OCI-LY3 (cell line): Measurements from ENCODE around the gene EYS.

Experiments
- H2AFZ ChIP-seq: fragments of 200-600, 300-600 bp; shearing (Covaris generic); 2 replicates; pipeline ENCODE4 v1.6.0; 2014; ENCODE audit warnings: antibody characterized with exemption, low read depth, low read length
- H3K27ac ChIP-seq: fragments of 200-600, 300-600 bp; sonication (generic); 2 replicates; pipeline ENCODE4 v1.5.1; 2014; ENCODE audit warnings: mild to moderate bottlenecking, low read length, moderate library complexity, mixed read lengths
- H3K27me3 ChIP-seq: fragments of 200-600, 300-600 bp; sonication (generic); 2 replicates; pipeline ENCODE4 v1.6.1; 2014; ENCODE audit warnings: low read depth, low read length, mixed read lengths
- H3K36me3 ChIP-seq: fragments of 200-600, 300-600 bp; sonication (generic); replicated peaks from 2 replicates; pipeline ENCODE3; 2014; ENCODE audit warnings: low read depth, low read length, mixed read lengths
- H3K4me1 ChIP-seq: fragments of 300-600, 200-600 bp; sonication (generic); 2 replicates; pipeline ENCODE4 v1.6.1; 2014; ENCODE audit warnings: low read length, mixed read lengths
- H3K4me2 ChIP-seq: fragments of 200-600, 300-600 bp; sonication (generic); 2 replicates; pipeline ENCODE4 v1.6.1; 2014; ENCODE audit warnings: low read length, mixed read lengths
- H3K4me3 ChIP-seq: fragments of 300-600, 200-600 bp; sonication (generic); 2 replicates; pipeline ENCODE4 v1.5.1; 2014; ENCODE audit warnings: antibody characterized with exemption, mild to moderate bottlenecking, low read length, moderate library complexity
- H3K79me2 ChIP-seq: fragments of 300-600, 200-600 bp; shearing (Covaris generic); 2 replicates; pipeline ENCODE4 v1.6.1; 2014; ENCODE audit warnings: mild to moderate bottlenecking, low read length, mixed read lengths
- H3K9ac ChIP-seq: fragments of 300-600, 200-600 bp; shearing (Covaris generic); 2 replicates; pipeline ENCODE4 v1.6.0; 2014; ENCODE audit warnings: mild to moderate bottlenecking, low read length, moderate library complexity
- H3K9me3 ChIP-seq: fragments of 200-600, 300-600 bp; shearing (Covaris generic); 2 replicates; pipeline ENCODE4 v1.6.1; 2014; ENCODE audit warnings: low read length, mixed read lengths; ENCODE audit not compliant: insufficient read depth
- H4K20me1 ChIP-seq: fragments of 200-600, 300-600 bp; sonication (generic); 2 replicates; pipeline ENCODE4 v1.6.1; 2016; ENCODE audit warnings: low read length, mixed read lengths; ENCODE audit not compliant: insufficient read depth
- CTCF ChIP-seq: fragments of 200-600, 300-600 bp; sonication (generic); IDR thresholded peaks from 2 replicates; pipeline ENCODE4 v1.5.1; 2014; ENCODE audit warnings: antibody characterized with exemption, low read length, low read depth
- EZH2phosphoT487 ChIP-seq: fragments of 200-600 bp; shearing (Covaris generic); IDR thresholded peaks from 2 replicates; pipeline ENCODE4 v1.6.1; 2018; ENCODE audit warnings: antibody characterized with exemption, mixed run types, low read depth

EYS gene

DNA sequence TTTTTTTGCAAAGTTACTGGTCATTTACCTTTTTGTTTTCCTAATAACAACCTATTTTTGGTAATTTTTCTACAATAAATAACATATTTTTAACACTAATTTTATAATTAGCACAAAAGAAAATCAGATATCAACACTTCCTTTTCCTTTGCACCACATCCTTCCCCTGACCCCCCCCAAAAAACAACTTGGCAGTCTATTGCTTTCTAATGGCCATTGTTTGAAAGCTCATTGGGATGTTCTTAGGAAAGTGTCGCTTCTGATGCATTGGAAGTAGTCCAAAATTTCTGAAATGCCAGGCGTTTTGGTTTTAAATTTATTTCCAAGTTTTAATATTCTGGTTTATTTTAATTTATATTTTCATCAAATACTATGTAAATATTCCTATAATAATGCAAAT, 407.8 kb downstream of the EYS start:
- H4K20me1 ChIP-seq: no peaks in the 10 kb centered on the region
- H3K4me2 ChIP-seq: no peak overlapping the region
- H3K27ac ChIP-seq: no peak overlapping the region
- H2AFZ ChIP-seq: no peak overlapping the region
- H3K9me3 ChIP-seq: no peaks in the 10 kb centered on the region
- no peaks in the 10 kb centered on the region for H3K27me3 ChIP-seq
- H3K4me1 ChIP-seq: no peaks in the 10 kb centered on the region
- TF ChIP-seq EZH2phosphoT487 (no peak), CTCF (no peak)
- H3K4me3 ChIP-seq: no peak overlapping the region
- H3K79me2 ChIP-seq: no peaks in the 10 kb centered on the region
- H3K36me3 ChIP-seq: no peaks in the 10 kb centered on the region
- no peak overlapping the region for H3K9ac ChIP-seq

DNA sequence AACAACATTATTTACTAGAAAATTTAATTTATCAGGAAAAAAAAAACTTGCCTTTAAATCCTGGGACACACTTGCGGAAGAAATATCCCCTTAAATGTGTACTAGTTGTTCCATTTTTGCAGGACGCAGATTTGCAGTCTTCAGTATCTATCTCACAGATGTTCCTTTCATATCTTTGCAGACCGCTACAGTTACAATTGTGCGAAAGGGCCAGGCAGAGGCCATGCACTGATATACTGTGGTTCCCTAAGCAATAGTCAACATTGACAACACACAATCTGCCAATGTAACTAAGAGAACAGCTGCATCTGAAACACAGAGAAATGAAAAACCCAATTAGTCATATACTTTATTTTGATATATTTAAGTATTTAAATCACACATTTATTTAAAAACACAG, 411.2 kb downstream of the EYS start:
- no peaks in the 10 kb centered on the region for H3K9me3 ChIP-seq
- no peak overlapping the region for H3K4me3 ChIP-seq
- no peaks in the 10 kb centered on the region for H3K36me3 ChIP-seq
- H3K27ac ChIP-seq: no peak overlapping the region
- no peak overlapping the region for H2AFZ ChIP-seq
- H3K79me2 ChIP-seq: no peaks in the 10 kb centered on the region
- TF ChIP-seq EZH2phosphoT487 (no peak), CTCF (no peak)
- H3K9ac ChIP-seq: no peak overlapping the region
- no peaks in the 10 kb centered on the region for H3K4me1 ChIP-seq
- no peaks in the 10 kb centered on the region for H4K20me1 ChIP-seq
- H3K4me2 ChIP-seq: no peak overlapping the region
- H3K27me3 ChIP-seq: no peaks in the 10 kb centered on the region

DNA sequence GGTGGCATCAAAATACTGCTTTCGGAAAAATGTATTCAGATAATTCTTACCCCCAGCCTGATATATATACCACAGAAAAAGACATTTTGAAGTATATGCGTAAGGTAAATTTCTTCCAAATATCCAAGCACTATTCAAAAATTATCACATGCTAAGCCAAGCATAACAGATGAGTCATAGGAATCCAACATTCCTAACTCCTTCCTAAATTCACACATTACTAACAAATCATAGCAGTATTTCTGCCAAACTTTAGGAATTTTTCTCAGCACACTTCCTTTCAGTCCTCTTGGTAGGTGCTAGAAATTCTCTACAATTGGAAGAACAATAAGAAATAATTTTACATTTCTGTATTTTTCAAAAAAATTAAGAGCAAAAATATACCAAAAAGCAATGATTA, 417.5 kb downstream of the EYS start:
- Histone ChIP-seq H3K27me3 (no peaks in the 10 kb centered on the region), H4K20me1 (no peaks in the 10 kb centered on the region), H3K4me3 (no peak overlapping the region), H3K27ac (no peak overlapping the region), H3K79me2 (no peaks in the 10 kb centered on the region), H3K9me3 (no peaks in the 10 kb centered on the region), H3K4me2 (no peak overlapping the region), H3K36me3 (no peaks in the 10 kb centered on the region), H3K4me1 (no peaks in the 10 kb centered on the region), H3K9ac (no peak overlapping the region), H2AFZ (no peak overlapping the region)
- TF ChIP-seq CTCF: no peak
- TF ChIP-seq EZH2phosphoT487: no peak

GRCh38 chr6:65285275-65285674, 421.8 kb downstream of the EYS start:
- H3K4me3 ChIP-seq: no peak overlapping the region
- TF ChIP-seq EZH2phosphoT487 (no peak), CTCF (no peak)

More at GRCh38 chr6:65285275-65285674, 421.8 kb downstream of the EYS start:
- Histone ChIP-seq H3K4me1 (no peaks in the 10 kb centered on the region), H3K36me3 (no peaks in the 10 kb centered on the region), H3K9ac (no peak overlapping the region), H2AFZ (no peak overlapping the region), H3K27ac (no peak overlapping the region), H3K4me2 (no peak overlapping the region), H4K20me1 (no peaks in the 10 kb centered on the region), H3K79me2 (no peaks in the 10 kb centered on the region), H3K27me3 (no peaks in the 10 kb centered on the region), H3K9me3 (no peaks in the 10 kb centered on the region)
